H9 (cell line): ENCODE data around the gene ZNF764. TPM values are rescaled to one million over a fixed set of nuclear protein-coding genes. Genes with fewer than 3 reads are reported as not detected.

Source experiments
- DNase-seq: peaks from one replicate; pipeline ENCODE4 v3.0.0-alpha.2; 2017
- H2AFZ ChIP-seq: one replicate; pipeline ENCODE4 v1.6.1; 2013; ENCODE audit warnings: mild to moderate bottlenecking, low read length, control low read depth, moderate library complexity
- H2AK5ac ChIP-seq: 2 replicates; pipeline ENCODE4 v1.6.1; 2013; ENCODE audit warnings: low read length, control low read depth, mixed read lengths; ENCODE audit not compliant: insufficient read length
- H2BK120ac ChIP-seq: one replicate; pipeline ENCODE4 v1.6.1; 2013; ENCODE audit warnings: low read depth, mild to moderate bottlenecking, low read length, control low read depth, inconsistent platforms; ENCODE audit not compliant: poor library complexity, severe bottlenecking
- H2BK12ac ChIP-seq: 2 replicates; pipeline ENCODE4 v1.6.1; 2013; ENCODE audit warnings: low read length, control low read depth, mixed read lengths, low read depth; ENCODE audit not compliant: insufficient read length
- H2BK15ac ChIP-seq: 2 replicates; pipeline ENCODE4 v1.6.1; 2013; ENCODE audit warnings: low read depth, low read length, control low read depth
- H2BK20ac ChIP-seq: one replicate; pipeline ENCODE4 v1.6.1; 2013; ENCODE audit warnings: low read depth, mild to moderate bottlenecking, low read length, control low read depth, inconsistent platforms; ENCODE audit not compliant: poor library complexity, severe bottlenecking
- H2BK5ac ChIP-seq: 2 replicates; pipeline ENCODE4 v1.6.1; 2013; ENCODE audit warnings: low read length, control low read depth, mixed read lengths; ENCODE audit not compliant: insufficient read length
- H3K14ac ChIP-seq: 2 replicates; pipeline ENCODE4 v1.6.1; 2013; ENCODE audit warnings: low read length, control low read depth; ENCODE audit not compliant: insufficient read depth
- H3K18ac ChIP-seq: 2 replicates; pipeline ENCODE4 v1.6.1; 2013; ENCODE audit warnings: low read depth, mild to moderate bottlenecking, mixed read lengths, low read length, control low read depth; ENCODE audit not compliant: insufficient read length
- H3K23ac ChIP-seq: 2 replicates; pipeline ENCODE4 v1.6.1; 2013; ENCODE audit warnings: low read length, control low read depth, mixed read lengths, low read depth; ENCODE audit not compliant: insufficient read length
- H3K23me2 ChIP-seq: 2 replicates; pipeline ENCODE4 v1.6.1; 2013; ENCODE audit warnings: low read depth, mild to moderate bottlenecking, mixed read lengths, low read length, control low read depth; ENCODE audit not compliant: insufficient read length, poor library complexity, severe bottlenecking
- H3K27ac ChIP-seq: 2 replicates; pipeline ENCODE4 v1.5.1; 2013; ENCODE audit warnings: low read length, control low read depth, mixed read lengths, low read depth; ENCODE audit not compliant: insufficient read length
- H3K27me3 ChIP-seq: 2 replicates; pipeline ENCODE4 v1.6.1; 2013; ENCODE audit warnings: low read length, control low read depth, inconsistent platforms; ENCODE audit not compliant: insufficient read depth
- H3K4ac ChIP-seq: 2 replicates; pipeline ENCODE4 v1.6.1; 2013; ENCODE audit warnings: low read depth, mild to moderate bottlenecking, control low read depth, inconsistent platforms, low read length, moderate library complexity
- H3K4me1 ChIP-seq: 2 replicates; pipeline ENCODE4 v1.6.1; 2013; ENCODE audit warnings: low read length, control low read depth, inconsistent platforms; ENCODE audit not compliant: insufficient read depth
- H3K4me2 ChIP-seq: 2 replicates; pipeline ENCODE4 v1.6.1; 2013; ENCODE audit warnings: low read length, control low read depth, mixed read lengths; ENCODE audit not compliant: insufficient read length, insufficient read depth
- H3K56ac ChIP-seq: 2 replicates; pipeline ENCODE4 v1.6.1; 2013; ENCODE audit warnings: low read depth, mild to moderate bottlenecking, mixed read lengths, low read length, control low read depth; ENCODE audit not compliant: insufficient read length
- H3K79me1 ChIP-seq: 2 replicates; pipeline ENCODE4 v1.6.1; 2013; ENCODE audit warnings: low read depth, mild to moderate bottlenecking, moderate library complexity, low read length, control low read depth, inconsistent platforms; ENCODE audit not compliant: insufficient read depth, poor library complexity, severe bottlenecking
- H3K79me2 ChIP-seq: 2 replicates; pipeline ENCODE4 v1.6.1; 2013; ENCODE audit warnings: low read length, control low read depth, inconsistent platforms; ENCODE audit not compliant: insufficient read depth
- H3K9ac ChIP-seq: 2 replicates; pipeline ENCODE4 v1.6.1; 2013; ENCODE audit warnings: low read length, control low read depth, mixed read lengths; ENCODE audit not compliant: insufficient read length; ENCODE audit errors: extremely low read depth
- H3K9me3 ChIP-seq: one replicate; pipeline ENCODE4 v1.6.1; 2013; ENCODE audit warnings: low read depth, low read length, inconsistent platforms; ENCODE audit not compliant: control insufficient read depth
- H3T11ph ChIP-seq: one replicate; pipeline ENCODE4 v1.6.1; 2013; ENCODE audit warnings: mild to moderate bottlenecking, low read length, control low read depth, inconsistent platforms
- H4K20me1 ChIP-seq: one replicate; pipeline ENCODE4 v1.6.1; 2013; ENCODE audit not compliant: control insufficient read depth, insufficient read length, insufficient read depth
- H4K5ac ChIP-seq: 2 replicates; pipeline ENCODE4 v1.6.1; 2013; ENCODE audit warnings: low read depth, mild to moderate bottlenecking, mixed read lengths, low read length, control low read depth; ENCODE audit not compliant: insufficient read length
- H4K8ac ChIP-seq: replicated peaks from 2 replicates; pipeline ENCODE4 v1.6.1; 2013; ENCODE audit warnings: low read length, control low read depth, mixed read lengths, low read depth; ENCODE audit not compliant: insufficient read length
- H4K91ac ChIP-seq: 2 replicates; pipeline ENCODE4 v1.6.1; 2013; ENCODE audit warnings: low read depth, mild to moderate bottlenecking, moderate library complexity, mixed read lengths, low read length, control low read depth; ENCODE audit not compliant: insufficient read length
- H3K27ac Mint-ChIP-seq, 3 experiments: 2 replicates in 2 of 3; 3 replicates in 1 of 3; pipeline ENCODE4 v1.8.0; 2020 to 2021; ENCODE audit warnings: mixed read lengths in 3 of 3, mild to moderate bottlenecking in 1 of 3, moderate library complexity in 1 of 3
- H3K27me3 Mint-ChIP-seq: 2 replicates; pipeline ENCODE4 v1.8.0; 2021; ENCODE audit warnings: low read depth, mild to moderate bottlenecking, moderate library complexity, mixed read lengths
- H3K36me3 Mint-ChIP-seq, 3 experiments: 2 replicates in 2 of 3; 3 replicates in 1 of 3; pipeline ENCODE4 v1.8.0; 2020 to 2021; ENCODE audit warnings: low read depth in 3 of 3, mixed read lengths in 3 of 3; ENCODE audit not compliant: insufficient read depth in 1 of 3
- H3K4me1 Mint-ChIP-seq, 2 experiments: 2 replicates each; pipeline ENCODE4 v1.8.0; 2020; ENCODE audit warnings: mixed read lengths in 2 of 2
- H3K4me3 Mint-ChIP-seq, 2 experiments: 2 replicates in 1 of 2; 3 replicates in 1 of 2; pipeline ENCODE4 v1.8.0; 2020 to 2021; ENCODE audit warnings: mild to moderate bottlenecking in 2 of 2, mixed read lengths in 2 of 2, moderate library complexity in 1 of 2
- H3K9me3 Mint-ChIP-seq, 2 experiments: 2 replicates in 1 of 2; 3 replicates in 1 of 2; pipeline ENCODE4 v1.8.0; 2020; ENCODE audit warnings: mild to moderate bottlenecking in 2 of 2, mixed read lengths in 2 of 2, moderate library complexity in 1 of 2
- WGBS: extraction: QIAGEN DNeasy Blood & Tissue Kit; methylation state at CpG from one replicate; pipeline ENCODE4 v1.1.7; 2013; ENCODE audit warnings: missing lambda C conversion rate, low lambda C conversion rate, mixed read lengths; ENCODE audit not compliant: insufficient read length; ENCODE audit errors: extremely low coverage; 5-methylcytosine and 5-hydroxymethylcytosine counted together
- total RNA-seq: library from RNA; stranded (reverse); gene quantifications from 2 replicates; pipeline ENCODE4 v1.2.1, GENCODE V29; 2021
- TF ChIP-seq, protein P1 (sequence below): fragments of 200-600 bp; sonication (generic); conservative IDR thresholded peaks from 3 replicates; pipeline ENCODE4 v1.8.0; 2021; ENCODE audit warnings: antibody characterized with exemption, mild to moderate bottlenecking

Gene ZNF764
- total RNA-seq, 1 experiment from 2014 or later: 11.4 TPM

- TF ChIP-seq, protein P1, sequence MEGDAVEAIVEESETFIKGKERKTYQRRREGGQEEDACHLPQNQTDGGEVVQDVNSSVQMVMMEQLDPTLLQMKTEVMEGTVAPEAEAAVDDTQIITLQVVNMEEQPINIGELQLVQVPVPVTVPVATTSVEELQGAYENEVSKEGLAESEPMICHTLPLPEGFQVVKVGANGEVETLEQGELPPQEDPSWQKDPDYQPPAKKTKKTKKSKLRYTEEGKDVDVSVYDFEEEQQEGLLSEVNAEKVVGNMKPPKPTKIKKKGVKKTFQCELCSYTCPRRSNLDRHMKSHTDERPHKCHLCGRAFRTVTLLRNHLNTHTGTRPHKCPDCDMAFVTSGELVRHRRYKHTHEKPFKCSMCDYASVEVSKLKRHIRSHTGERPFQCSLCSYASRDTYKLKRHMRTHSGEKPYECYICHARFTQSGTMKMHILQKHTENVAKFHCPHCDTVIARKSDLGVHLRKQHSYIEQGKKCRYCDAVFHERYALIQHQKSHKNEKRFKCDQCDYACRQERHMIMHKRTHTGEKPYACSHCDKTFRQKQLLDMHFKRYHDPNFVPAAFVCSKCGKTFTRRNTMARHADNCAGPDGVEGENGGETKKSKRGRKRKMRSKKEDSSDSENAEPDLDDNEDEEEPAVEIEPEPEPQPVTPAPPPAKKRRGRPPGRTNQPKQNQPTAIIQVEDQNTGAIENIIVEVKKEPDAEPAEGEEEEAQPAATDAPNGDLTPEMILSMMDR: no peak
- no peak overlapping the region for H2BK5ac ChIP-seq
- H3K18ac ChIP-seq: no peak overlapping the region
- no peak overlapping the region for H3K56ac ChIP-seq
- H2AFZ ChIP-seq: no peak overlapping the region
- no peak overlapping the region for H4K8ac ChIP-seq
- H3K23me2 ChIP-seq: peaks cover 23% of the 10 kb centered on the region
- H3K9ac ChIP-seq: no peak overlapping the region
- Mint-ChIP-seq H3K36me3 (peaks cover 15 to 29% (median 19%) of the 10 kb centered on the region in 3 experiments), H3K9me3 (no peaks in the 10 kb centered on the region; a peak in 1 of 5 replicates), H3K27ac (peak overlapping the region in 1 of 3 experiments; percentile 92; a peak in 2 of 7 replicates), H3K27me3 (no peaks in the 10 kb centered on the region), H3K4me3 (peak overlapping the region; percentile 54 to 76), H3K4me1 (peaks cover 28 to 31% of the 10 kb centered on the region in 2 experiments)
- H3K4me2 ChIP-seq: peak overlapping the region; percentile 26
- H4K91ac ChIP-seq: no peak overlapping the region
- H3K27ac ChIP-seq: no peak overlapping the region
- no peaks in the 10 kb centered on the region for H3K79me1 ChIP-seq
- H2BK120ac ChIP-seq: no peak overlapping the region
- no peak overlapping the region for H3K23ac ChIP-seq
- WGBS: no CpG with 5 or more reads among the region's 11 CpGs
- H2BK20ac ChIP-seq: no peak overlapping the region
- no peaks in the 10 kb centered on the region for H3K9me3 ChIP-seq
- no peak for DNase-seq
- no peak overlapping the region for H3K4ac ChIP-seq
- H3T11ph ChIP-seq: no peak overlapping the region
- no peak overlapping the region for H2BK12ac ChIP-seq
- H3K27me3 ChIP-seq: no peaks in the 10 kb centered on the region
- no peak overlapping the region for H4K5ac ChIP-seq
- no peaks in the 10 kb centered on the region; the same call in 1 of the 2 replicates for H3K4me1 ChIP-seq
- no peak overlapping the region for H2BK15ac ChIP-seq
- H3K79me2 ChIP-seq: no peaks in the 10 kb centered on the region
- H3K14ac ChIP-seq: no peak overlapping the region
- H2AK5ac ChIP-seq: no peak overlapping the region
- H4K20me1 ChIP-seq: no peaks in the 10 kb centered on the region
Measured at GRCh38 chr16:30533146-30533522, 25.0 kb downstream of the ZNF764 start.
